Thyroid gland (tissue), 4 donors: ENCODE results near the gene TNK1.

Experiments
- POLR2A ChIP-seq, 2 donors: fragments of 450-650 bp; IDR thresholded peaks; one replicate each; pipeline ENCODE4 v1.6.1; 2017; ENCODE audit warnings: antibody characterized with exemption in 2 of 2, mild to moderate bottlenecking in 2 of 2, moderate library complexity in 1 of 2
- TF ChIP-seq, protein P1 (sequence below), 6 experiments: fragments of 200-600 bp in 3 of 6; fragments of 450-650 bp in 3 of 6; sonication (generic) in 3 of 6; IDR thresholded peaks; one replicate each; pipeline ENCODE4 v1.5.1; 2016 to 2019; ENCODE audit warnings: antibody characterized with exemption in 6 of 6, mild to moderate bottlenecking in 2 of 6, inconsistent platforms in 1 of 6, moderate library complexity in 1 of 6

DNA sequence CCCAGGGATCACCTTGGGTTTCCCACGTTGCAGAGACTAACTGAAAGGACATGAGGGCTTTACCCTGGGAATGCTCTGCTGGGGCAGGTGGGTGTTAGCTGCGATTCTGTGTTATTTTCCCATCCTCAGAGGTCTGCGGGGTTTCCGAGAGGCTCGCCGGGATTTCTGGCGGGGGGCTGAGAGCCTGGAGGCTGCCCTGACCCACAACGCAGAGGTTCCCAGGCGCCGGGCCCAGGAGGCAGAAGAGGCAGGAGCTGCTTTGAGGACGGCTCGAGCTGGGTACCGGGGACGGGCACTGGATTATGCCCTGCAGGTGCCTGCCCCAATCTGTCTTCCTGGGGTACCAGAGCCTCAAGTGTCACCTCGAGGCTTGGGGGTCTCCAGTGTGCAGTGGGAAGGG lies 37.6 kb upstream of the TNK1 start:
- TF ChIP-seq, protein P1, sequence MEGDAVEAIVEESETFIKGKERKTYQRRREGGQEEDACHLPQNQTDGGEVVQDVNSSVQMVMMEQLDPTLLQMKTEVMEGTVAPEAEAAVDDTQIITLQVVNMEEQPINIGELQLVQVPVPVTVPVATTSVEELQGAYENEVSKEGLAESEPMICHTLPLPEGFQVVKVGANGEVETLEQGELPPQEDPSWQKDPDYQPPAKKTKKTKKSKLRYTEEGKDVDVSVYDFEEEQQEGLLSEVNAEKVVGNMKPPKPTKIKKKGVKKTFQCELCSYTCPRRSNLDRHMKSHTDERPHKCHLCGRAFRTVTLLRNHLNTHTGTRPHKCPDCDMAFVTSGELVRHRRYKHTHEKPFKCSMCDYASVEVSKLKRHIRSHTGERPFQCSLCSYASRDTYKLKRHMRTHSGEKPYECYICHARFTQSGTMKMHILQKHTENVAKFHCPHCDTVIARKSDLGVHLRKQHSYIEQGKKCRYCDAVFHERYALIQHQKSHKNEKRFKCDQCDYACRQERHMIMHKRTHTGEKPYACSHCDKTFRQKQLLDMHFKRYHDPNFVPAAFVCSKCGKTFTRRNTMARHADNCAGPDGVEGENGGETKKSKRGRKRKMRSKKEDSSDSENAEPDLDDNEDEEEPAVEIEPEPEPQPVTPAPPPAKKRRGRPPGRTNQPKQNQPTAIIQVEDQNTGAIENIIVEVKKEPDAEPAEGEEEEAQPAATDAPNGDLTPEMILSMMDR (IDR thresholded peaks at IDR 0.05) = no peak
- no peak for TF ChIP-seq POLR2A (IDR thresholded peaks at IDR 0.05)
